Measurements from ENCODE around the gene LHPP.

DNA sequence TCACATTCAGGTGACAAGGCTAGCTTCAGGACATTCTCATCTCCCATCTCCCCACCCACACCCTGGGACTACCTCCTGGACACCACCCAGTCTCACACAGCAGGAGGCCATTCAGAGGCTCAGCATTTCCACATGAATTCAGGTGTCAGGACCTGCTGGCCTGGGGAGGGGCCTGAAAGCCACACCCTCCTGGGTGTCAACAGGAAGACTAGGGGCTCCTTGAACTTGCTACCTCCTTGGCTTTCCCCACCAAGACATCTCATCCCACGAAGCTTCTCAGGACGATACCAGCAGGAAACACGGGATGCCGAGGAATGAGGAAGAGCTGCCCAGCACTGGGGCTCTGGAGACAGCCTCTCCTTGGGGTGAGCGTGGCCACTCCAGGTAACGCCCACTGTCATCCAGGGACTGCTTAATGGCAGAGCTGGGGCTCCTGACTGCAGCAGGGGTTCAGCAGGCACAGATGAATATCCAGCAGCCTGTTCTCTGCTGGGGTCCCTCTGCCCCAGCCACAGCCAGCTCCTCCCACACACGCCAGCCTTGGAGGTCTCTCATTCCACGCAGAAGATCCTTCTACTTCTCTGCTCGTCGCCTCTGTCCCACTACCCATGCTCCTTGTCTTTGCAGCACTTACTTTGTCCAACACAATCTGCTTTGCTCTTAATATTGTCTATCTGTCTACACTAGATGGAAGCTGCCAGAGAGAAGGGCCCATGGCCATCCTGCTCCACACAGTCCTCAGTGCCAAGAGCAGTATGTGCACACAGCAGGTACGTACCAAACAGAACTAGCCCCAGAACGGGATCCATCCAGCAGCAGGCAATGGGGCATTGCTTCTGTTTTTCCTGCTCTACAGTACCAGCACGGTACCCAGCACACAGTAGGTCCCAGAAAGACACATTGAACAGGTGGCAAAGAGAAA lies 193.8 kb downstream of the LHPP start:
- TF ChIP-seq, protein P1, sequence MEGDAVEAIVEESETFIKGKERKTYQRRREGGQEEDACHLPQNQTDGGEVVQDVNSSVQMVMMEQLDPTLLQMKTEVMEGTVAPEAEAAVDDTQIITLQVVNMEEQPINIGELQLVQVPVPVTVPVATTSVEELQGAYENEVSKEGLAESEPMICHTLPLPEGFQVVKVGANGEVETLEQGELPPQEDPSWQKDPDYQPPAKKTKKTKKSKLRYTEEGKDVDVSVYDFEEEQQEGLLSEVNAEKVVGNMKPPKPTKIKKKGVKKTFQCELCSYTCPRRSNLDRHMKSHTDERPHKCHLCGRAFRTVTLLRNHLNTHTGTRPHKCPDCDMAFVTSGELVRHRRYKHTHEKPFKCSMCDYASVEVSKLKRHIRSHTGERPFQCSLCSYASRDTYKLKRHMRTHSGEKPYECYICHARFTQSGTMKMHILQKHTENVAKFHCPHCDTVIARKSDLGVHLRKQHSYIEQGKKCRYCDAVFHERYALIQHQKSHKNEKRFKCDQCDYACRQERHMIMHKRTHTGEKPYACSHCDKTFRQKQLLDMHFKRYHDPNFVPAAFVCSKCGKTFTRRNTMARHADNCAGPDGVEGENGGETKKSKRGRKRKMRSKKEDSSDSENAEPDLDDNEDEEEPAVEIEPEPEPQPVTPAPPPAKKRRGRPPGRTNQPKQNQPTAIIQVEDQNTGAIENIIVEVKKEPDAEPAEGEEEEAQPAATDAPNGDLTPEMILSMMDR (IDR thresholded peaks at IDR 0.05; ENCODE audit: low read depth, low read length) = no peak
- TF ChIP-seq POLR2A (IDR thresholded peaks at IDR 0.05; ENCODE audit: extremely low read depth, insufficient read length) = no peak
- TF ChIP-seq, protein P2, sequence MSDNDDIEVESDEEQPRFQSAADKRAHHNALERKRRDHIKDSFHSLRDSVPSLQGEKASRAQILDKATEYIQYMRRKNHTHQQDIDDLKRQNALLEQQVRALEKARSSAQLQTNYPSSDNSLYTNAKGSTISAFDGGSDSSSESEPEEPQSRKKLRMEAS (IDR thresholded peaks at IDR 0.05; ENCODE audit: low read depth, low read length) = no peak

Data from NB4 (cell line).